Kidney tubule cell (primary cell): Measurements from ENCODE around the gene IQGAP2.

Source experiments
- DNase-seq: peaks from one replicate; pipeline ENCODE4 v3.0.0-alpha.2; 2018; ENCODE audit warnings: low spot score

The IQGAP2 gene

GRCh38 chr5:76751291-76751690 lies 348.2 kb downstream of the IQGAP2 start:
- no peak for DNase-seq

GRCh38 chr5:76754668-76755078 lies 351.6 kb downstream of the IQGAP2 start:
- DNase-seq: no peak

- DNase-seq: no peak
Observed at GRCh38 chr5:76755779-76756637, 352.9 kb downstream of the IQGAP2 start.

- DNase-seq: no peak
Observed at GRCh38 chr5:76757049-76757448, 354.0 kb downstream of the IQGAP2 start.
